ENCODE measurements around the gene TMEM151B. TPM values are rescaled to one million over a fixed set of nuclear protein-coding genes. Genes with fewer than 3 reads are reported as not detected.

Gene TMEM151B
- total and polyA plus RNA-seq, 11 donors = 0.21 to 5.3 (median 0.45) TPM; not detected in 4

DNA sequence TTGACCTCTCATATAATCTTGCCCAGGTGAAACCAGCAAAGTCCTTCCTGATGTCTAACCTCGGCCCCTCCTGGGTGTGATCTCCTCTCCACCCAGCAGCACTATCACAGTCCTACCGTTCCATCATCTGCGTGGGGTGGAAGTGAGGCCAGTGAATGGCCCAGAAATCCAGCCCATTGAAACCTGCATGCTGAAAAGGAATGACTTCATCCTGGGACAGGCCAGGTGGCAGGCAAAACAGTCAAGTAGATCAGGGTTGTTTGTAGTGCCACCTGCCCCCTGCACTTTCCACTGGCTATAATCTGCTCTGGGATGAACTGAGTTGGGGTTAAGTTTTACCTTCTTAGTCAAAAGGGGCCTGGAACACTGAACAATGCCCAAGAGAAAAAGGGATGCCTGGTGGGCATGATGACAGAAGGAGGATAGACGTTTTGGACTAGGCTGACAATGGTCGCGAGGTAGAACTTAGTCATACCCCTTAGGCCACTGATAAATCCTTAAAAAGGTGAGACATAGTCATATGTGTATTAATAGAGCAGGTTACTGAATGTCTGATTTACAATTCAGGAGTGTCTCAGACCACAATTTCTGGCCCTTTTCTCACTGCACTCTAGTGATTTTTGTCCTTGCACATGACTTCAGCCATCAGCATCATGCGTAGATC is 31.4 kb upstream of the TMEM151B start:
- DNase-seq = no peak
- Histone ChIP-seq H3K9me3 (no peaks in the 10 kb centered on the region), H3K36me3 (peaks cover 0 to 9% (median 0%) of the 10 kb centered on the region in 9 donors), H3K4me1 (peaks cover 3 to 43% (median 31%) of the 10 kb centered on the region in 12 donors), H3K27ac (peak overlapping the region in 9 of 12 donors; percentile 91 to 99 (median 96)), H3K4me3 (no peak overlapping the region), H3K27me3 (no peaks in the 10 kb centered on the region)
- 76 to 81% (median 78%) methylated on average over 7 of the region's 7 CpGs for WGBS, 4 donors
- intact Hi-C loops (cut with DNase I) = loop anchor here in 8 of 10 donors (1.0 to 10.0 kb wide), 8 partner anchors 20 to 464 kb away; partner anchors contain the start of gene VEGFA (in 1 of the 8)
- no peak for TF ChIP-seq POLR2A (IDR thresholded peaks at IDR 0.05)
- no peak for TF ChIP-seq CTCF (IDR thresholded peaks at IDR 0.05)
- ATAC-seq = no peak

- intact Hi-C loops (cut with DNase I) = loop anchor here in 1 of 10 donors (10.0 kb wide), 2 partner anchors 469 to 609 kb away; partner anchors contain the start of genes MAD2L1BP and VEGFA
- no peak overlapping the region for H3K4me3 ChIP-seq
- H3K36me3 ChIP-seq = peaks cover 0 to 4% (median under 1%) of the 10 kb centered on the region in 9 donors
- 90 to 95% (median 93%) methylated on average over 7 of the region's 7 CpGs for WGBS, 4 donors
- H3K9me3 ChIP-seq = no peaks in the 10 kb centered on the region
- no peak for TF ChIP-seq POLR2A (IDR thresholded peaks at IDR 0.05)
- no peak for TF ChIP-seq CTCF (IDR thresholded peaks at IDR 0.05)
- DNase-seq (no peak), ATAC-seq (no peak)
- peaks cover 0 to 15% (median 10%) of the 10 kb centered on the region in 12 donors for H3K4me1 ChIP-seq
- H3K27me3 ChIP-seq = no peaks in the 10 kb centered on the region
- no peak overlapping the region for H3K27ac ChIP-seq
Measured at GRCh38 chr6:44243345-44243744, 26.9 kb upstream of the TMEM151B start.

- no peaks in the 10 kb centered on the region for H3K27me3 ChIP-seq
- 67 to 72% (median 69%) methylated on average over 11 to 12 of the region's 12 CpGs for WGBS, 4 donors
- H3K4me3 ChIP-seq = peak overlapping the region in 10 of 12 donors; percentile 69 to 98 (median 78)
- no peak for ATAC-seq
- intact Hi-C loops (cut with DNase I) = loop anchor here in 1 of 10 donors (10.0 kb wide), 2 partner anchors 471 to 611 kb away; partner anchors contain the start of genes MAD2L1BP and VEGFA
- H3K9me3 ChIP-seq = no peaks in the 10 kb centered on the region
- peak overlapping the region; percentile 90 to 100 (median 98) for H3K27ac ChIP-seq
- TF ChIP-seq CTCF (IDR thresholded peaks at IDR 0.05) (no peak), POLR2A (IDR thresholded peaks at IDR 0.05) (no peak)
- peaks cover 2 to 26% (median 22%) of the 10 kb centered on the region in 9 donors for H3K36me3 ChIP-seq
- H3K4me1 ChIP-seq = peaks cover 0 to 33% (median 28%) of the 10 kb centered on the region in 12 donors
- DNase-seq = no peak
Measured at GRCh38 chr6:44245391-44245911, 24.8 kb upstream of the TMEM151B start.
